Astrocyte (in vitro differentiated cells and primary cell): Measurements from ENCODE around the gene LAMB2. TPM values are rescaled to one million over a fixed set of nuclear protein-coding genes. Genes with fewer than 3 reads are reported as not detected.

Experiments
- DNase-seq: peaks from one replicate; pipeline ENCODE4 v3.0.0-alpha.2; 2010; ENCODE audit warnings: low read depth
- FAIRE-seq: peaks from 2 replicates; lab custom pipeline; 2011; peaks lifted over from hg19 to GRCh38; lab: Jason Lieb, UNC
- H2AFZ ChIP-seq: 2 replicates; pipeline ENCODE4 v1.6.0; 2012; ENCODE audit warnings: low read depth, low read length, inconsistent platforms
- H3K27ac ChIP-seq: 2 replicates; pipeline ENCODE4 v1.5.1; 2011; ENCODE audit warnings: low read depth, low read length, inconsistent platforms
- H3K27me3 ChIP-seq: 2 replicates; pipeline ENCODE4 v1.6.0; 2011; ENCODE audit warnings: low read length, inconsistent platforms; ENCODE audit not compliant: insufficient read depth
- H3K36me3 ChIP-seq: 2 replicates; pipeline ENCODE4 v1.5.1; 2011; ENCODE audit warnings: low read length, inconsistent platforms; ENCODE audit not compliant: insufficient read depth
- H3K4me1 ChIP-seq: 2 replicates; pipeline ENCODE4 v1.5.1; 2011; ENCODE audit warnings: low read length, inconsistent platforms; ENCODE audit not compliant: insufficient read depth
- H3K4me2 ChIP-seq: 2 replicates; pipeline ENCODE4 v1.6.0; 2012; ENCODE audit warnings: low read length, inconsistent platforms
- H3K4me3 ChIP-seq: 2 replicates; pipeline ENCODE4 v1.5.1; 2011; ENCODE audit warnings: low read depth, mild to moderate bottlenecking, low read length, inconsistent platforms; ENCODE audit not compliant: insufficient read depth
- H3K79me2 ChIP-seq: 2 replicates; pipeline ENCODE4 v1.6.0; 2012; ENCODE audit warnings: mild to moderate bottlenecking, low read length, inconsistent platforms; ENCODE audit not compliant: insufficient read depth
- H3K9ac ChIP-seq: 2 replicates; pipeline ENCODE4 v1.6.0; 2012; ENCODE audit warnings: mild to moderate bottlenecking, low read length, inconsistent platforms
- H3K9me3 ChIP-seq: 2 replicates; pipeline ENCODE4 v1.5.1; 2012; ENCODE audit warnings: low read depth, mild to moderate bottlenecking, low read length, inconsistent platforms; ENCODE audit not compliant: insufficient read depth
- H4K20me1 ChIP-seq: 2 replicates; pipeline ENCODE4 v1.6.0; 2012; ENCODE audit warnings: low read length, inconsistent platforms; ENCODE audit not compliant: insufficient read depth
- H3K27ac Mint-ChIP-seq: one replicate; pipeline ENCODE4 v1.8.0; 2021; ENCODE audit warnings: mild to moderate bottlenecking, mixed read lengths; ENCODE audit not compliant: unreplicated experiment
- H3K27me3 Mint-ChIP-seq: one replicate; pipeline ENCODE4 v1.8.0; 2021; ENCODE audit warnings: low read depth, mixed read lengths; ENCODE audit not compliant: unreplicated experiment
- H3K36me3 Mint-ChIP-seq: one replicate; pipeline ENCODE4 v1.8.0; 2021; ENCODE audit warnings: low read depth, mixed read lengths; ENCODE audit not compliant: unreplicated experiment
- H3K4me1 Mint-ChIP-seq: one replicate; pipeline ENCODE4 v1.8.0; 2021; ENCODE audit warnings: low read depth, mixed read lengths; ENCODE audit not compliant: unreplicated experiment
- H3K4me3 Mint-ChIP-seq: one replicate; pipeline ENCODE4 v1.8.0; 2021; ENCODE audit warnings: mild to moderate bottlenecking, moderate library complexity, mixed read lengths; ENCODE audit not compliant: unreplicated experiment
- H3K9me3 Mint-ChIP-seq: one replicate; pipeline ENCODE4 v1.8.0; 2021; ENCODE audit warnings: mild to moderate bottlenecking, mixed read lengths; ENCODE audit not compliant: unreplicated experiment
- CTCF ChIP-seq: IDR thresholded peaks from 2 replicates; pipeline ENCODE4 v1.5.1; 2011; ENCODE audit warnings: low read depth, mild to moderate bottlenecking, inconsistent platforms, low read length, moderate library complexity; ENCODE audit not compliant: insufficient read depth
- EZH2 ChIP-seq: IDR thresholded peaks from 2 replicates; pipeline ENCODE4 v1.6.1; 2012; ENCODE audit warnings: mild to moderate bottlenecking, low read length, inconsistent platforms; ENCODE audit not compliant: insufficient read depth
- microRNA-seq: library from miRNA; unstranded; fragments of <30 nt; microRNA quantifications from one replicate; pipeline ENCODE4 v1.2.0, GENCODE V29; 2020
- total RNA-seq: library from RNA; stranded (reverse); gene quantifications from 2 replicates; pipeline ENCODE4 v1.2.1, GENCODE V29; 2021

LAMB2 gene
- total RNA-seq, 1 donor from 2014 or later, result 344 TPM

- H3K4me1 Mint-ChIP-seq, result no peaks in the 10 kb centered on the region
- Histone ChIP-seq H3K27me3 (no peaks in the 10 kb centered on the region), H3K36me3 (peaks cover 39% of the 10 kb centered on the region), H3K4me1 (no peaks in the 10 kb centered on the region), H3K9me3 (no peaks in the 10 kb centered on the region), H3K79me2 (peaks cover 77% of the 10 kb centered on the region), H2AFZ (no peak overlapping the region), H3K27ac (no peak overlapping the region), H3K4me3 (no peak overlapping the region), H3K9ac (no peak overlapping the region), H4K20me1 (peaks cover 63% of the 10 kb centered on the region), H3K4me2 (no peak overlapping the region)
- H3K27ac Mint-ChIP-seq, result no peak overlapping the region
- no peaks in the 10 kb centered on the region for H3K9me3 Mint-ChIP-seq
- TF ChIP-seq CTCF (no peak), EZH2 (no peak)
- peaks cover 14% of the 10 kb centered on the region for H3K36me3 Mint-ChIP-seq
- no peak for DNase-seq
- no peak overlapping the region for H3K4me3 Mint-ChIP-seq
- FAIRE-seq, result no peak
- H3K27me3 Mint-ChIP-seq, result no peaks in the 10 kb centered on the region
Measured at GRCh38 chr3:49076116-49076515, 56.7 kb downstream of the LAMB2 start.

Small RNA genes within 50 kb of the gene (microRNA-seq; reads per million reads assigned to microRNA genes)
- not detected for gene MIR6890

Other genes with a start within 250 kb of the LAMB2 start
- gene SLC25A20, start 234.2 kb downstream of the LAMB2 start, total RNA-seq, result 25.0 and 27.3 TPM in 2 replicates
- gene ARIH2, start 214.2 kb downstream of the LAMB2 start, total RNA-seq, result 93.6 and 94.6 TPM in 2 replicates
- gene P4HTM, start 142.8 kb downstream of the LAMB2 start, total RNA-seq, result 25.0 and 28.1 TPM in 2 replicates
- gene WDR6, start 125.7 kb downstream of the LAMB2 start, total RNA-seq, result 107 and 130 TPM in 2 replicates
- 18.5 and 25.1 TPM in 2 replicates for gene DALRD3, start 114.5 kb downstream of the LAMB2 start, total RNA-seq
- gene NDUFAF3, start 110.9 kb downstream of the LAMB2 start, total RNA-seq, result 75.4 and 84.8 TPM in 2 replicates
- gene IMPDH2, start 103.7 kb downstream of the LAMB2 start, total RNA-seq, result 111 and 119 TPM in 2 replicates
- 109 and 119 TPM in 2 replicates for gene QRICH1, start 39.0 kb downstream of the LAMB2 start, total RNA-seq
- 189 and 231 TPM in 2 replicates for gene QARS1, start 28.3 kb downstream of the LAMB2 start, total RNA-seq
- gene USP19, start 12.2 kb downstream of the LAMB2 start, total RNA-seq, result 28.7 and 31.7 TPM in 2 replicates
- gene CCDC71, start 33.3 kb upstream of the LAMB2 start, total RNA-seq, result 18.5 and 20.5 TPM in 2 replicates
- gene KLHDC8B, start 38.5 kb upstream of the LAMB2 start, total RNA-seq, result 30.2 and 31.6 TPM in 2 replicates
- 3.5 and 4.8 TPM in 2 replicates for gene C3orf62, start 144.2 kb upstream of the LAMB2 start, total RNA-seq
- gene USP4, start 207.0 kb upstream of the LAMB2 start, total RNA-seq, result 31.8 and 33.8 TPM in 2 replicates
- gene GPX1, start 225.3 kb upstream of the LAMB2 start, total RNA-seq, result 208 and 268 TPM in 2 replicates